KMS-11 (cell line): ENCODE results near the gene BST1.

Source experiments
- H2AFZ ChIP-seq: fragments of 200-600 bp; sonication (generic); 2 replicates; pipeline ENCODE4 v1.6.1; 2016; ENCODE audit warnings: antibody characterized with exemption, mixed run types, low read depth
- H3K27ac ChIP-seq: fragments of 200-600 bp; sonication (generic); 2 replicates; pipeline ENCODE4 v1.6.1; 2016; ENCODE audit warnings: mild to moderate bottlenecking, mixed run types
- H3K27me3 ChIP-seq: fragments of 200-600 bp; sonication (generic); 2 replicates; pipeline ENCODE4 v1.6.1; 2017; ENCODE audit warnings: mild to moderate bottlenecking, low read depth, mixed run types, moderate library complexity; ENCODE audit not compliant: insufficient read depth
- H3K36me3 ChIP-seq: fragments of 200-600 bp; sonication (generic); 2 replicates; pipeline ENCODE4 v1.6.1; 2017; ENCODE audit warnings: mild to moderate bottlenecking, mixed run types; ENCODE audit not compliant: insufficient read depth
- H3K4me1 ChIP-seq: fragments of 200-600 bp; sonication (generic); 2 replicates; pipeline ENCODE4 v1.6.1; 2016; ENCODE audit warnings: mild to moderate bottlenecking, low read depth, mixed run types; ENCODE audit not compliant: poor library complexity, severe bottlenecking
- H3K4me2 ChIP-seq: fragments of 200-600 bp; sonication (generic); 2 replicates; pipeline ENCODE4 v1.7.0; 2016; ENCODE audit warnings: mild to moderate bottlenecking, mixed run types
- H3K4me3 ChIP-seq: fragments of 200-600 bp; sonication (generic); IDR thresholded peaks from 2 replicates; pipeline ENCODE4 v1.6.1; 2017; ENCODE audit warnings: low read depth, low read length, mixed read lengths; ENCODE audit not compliant: insufficient read depth
- H3K79me2 ChIP-seq: fragments of 200-600 bp; sonication (generic); 2 replicates; pipeline ENCODE4 v1.6.1; 2016; ENCODE audit warnings: low read depth, mixed run types; ENCODE audit not compliant: insufficient read depth
- H3K9ac ChIP-seq: fragments of 200-600 bp; sonication (generic); 2 replicates; pipeline ENCODE4 v1.6.1; 2016; ENCODE audit warnings: mild to moderate bottlenecking, mixed run types
- H4K20me1 ChIP-seq: fragments of 200-600 bp; sonication (generic); 2 replicates; pipeline ENCODE4 v1.6.1; 2016; ENCODE audit warnings: mild to moderate bottlenecking, mixed run types; ENCODE audit not compliant: insufficient read depth
- CTCF ChIP-seq: fragments of 200-600 bp; sonication (generic); conservative IDR thresholded peaks from 2 replicates; pipeline ENCODE4 v1.6.1; 2017; ENCODE audit warnings: low read depth, mild to moderate bottlenecking, antibody characterized with exemption, low read length, moderate library complexity, mixed read lengths

The BST1 gene

DNA sequence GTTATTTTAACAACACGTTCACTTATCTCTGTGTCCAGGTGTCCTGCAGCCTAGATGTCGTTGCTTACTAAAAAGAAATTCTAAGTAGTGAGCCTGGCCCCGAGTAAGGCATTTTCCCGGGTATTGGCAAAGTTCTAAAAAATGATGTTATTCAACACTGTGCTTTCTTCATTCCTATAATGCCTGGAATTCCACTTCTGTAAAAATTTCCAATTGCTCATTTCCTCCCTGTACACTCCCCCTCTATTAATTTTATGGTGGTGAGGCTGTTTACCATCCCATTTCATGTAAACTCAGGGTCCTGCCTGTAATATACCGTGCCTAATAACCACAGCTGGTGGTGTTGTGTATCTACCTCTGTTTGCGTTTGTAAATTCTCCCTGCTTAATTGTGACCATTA lies 14.2 kb downstream of the BST1 start:
- H3K9ac ChIP-seq = no peak overlapping the region
- H3K27me3 ChIP-seq = no peaks in the 10 kb centered on the region
- H3K79me2 ChIP-seq = no peaks in the 10 kb centered on the region
- H2AFZ ChIP-seq = no peak overlapping the region
- H3K4me2 ChIP-seq = no peak overlapping the region
- no peaks in the 10 kb centered on the region for H3K4me1 ChIP-seq
- no peak overlapping the region for H3K27ac ChIP-seq
- no peaks in the 10 kb centered on the region for H3K36me3 ChIP-seq
- no peak for TF ChIP-seq CTCF
- H4K20me1 ChIP-seq = no peaks in the 10 kb centered on the region
- H3K4me3 ChIP-seq = no peak overlapping the region

GRCh38 chr4:15717657-15718416 lies 15.0 kb downstream of the BST1 start:
- Histone ChIP-seq H3K4me2 (no peak overlapping the region), H3K27me3 (no peaks in the 10 kb centered on the region), H3K4me3 (no peak overlapping the region)

DNA sequence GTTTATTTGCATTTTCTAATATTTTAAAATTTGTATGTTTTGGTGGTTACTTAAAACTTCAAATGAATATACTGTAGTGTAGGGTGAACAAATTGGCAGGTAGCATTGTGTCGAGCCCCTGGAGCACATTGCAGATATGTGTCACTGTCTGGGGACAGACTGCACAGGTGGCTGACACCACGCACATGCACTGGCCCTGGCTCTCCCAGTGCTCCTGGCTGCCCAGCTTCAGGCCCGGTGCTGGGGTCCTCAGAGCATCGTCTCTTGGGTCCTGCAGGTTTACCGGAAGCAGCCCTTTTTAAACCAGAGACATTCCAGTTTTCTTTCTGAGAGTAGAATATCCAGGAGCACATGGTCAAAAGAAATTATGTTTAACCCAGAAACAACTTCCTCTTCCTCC lies 15.6 kb downstream of the BST1 start:
- no peaks in the 10 kb centered on the region for H3K36me3 ChIP-seq
- no peaks in the 10 kb centered on the region for H4K20me1 ChIP-seq
- no peak for TF ChIP-seq CTCF
- H3K4me2 ChIP-seq = no peak overlapping the region
- no peaks in the 10 kb centered on the region for H3K27me3 ChIP-seq
- H3K9ac ChIP-seq = no peak overlapping the region
- H3K27ac ChIP-seq = no peak overlapping the region
- no peak overlapping the region for H2AFZ ChIP-seq
- H3K79me2 ChIP-seq = no peaks in the 10 kb centered on the region
- H3K4me1 ChIP-seq = no peaks in the 10 kb centered on the region
- no peak overlapping the region for H3K4me3 ChIP-seq

More at GRCh38 chr4:15717657-15718416, 15.0 kb downstream of the BST1 start:
- TF ChIP-seq CTCF = no peak
- Histone ChIP-seq H3K36me3 (no peaks in the 10 kb centered on the region), H3K4me1 (no peaks in the 10 kb centered on the region), H3K79me2 (no peaks in the 10 kb centered on the region), H3K27ac (no peak overlapping the region), H3K9ac (no peak overlapping the region), H4K20me1 (no peaks in the 10 kb centered on the region), H2AFZ (no peak overlapping the region)

DNA sequence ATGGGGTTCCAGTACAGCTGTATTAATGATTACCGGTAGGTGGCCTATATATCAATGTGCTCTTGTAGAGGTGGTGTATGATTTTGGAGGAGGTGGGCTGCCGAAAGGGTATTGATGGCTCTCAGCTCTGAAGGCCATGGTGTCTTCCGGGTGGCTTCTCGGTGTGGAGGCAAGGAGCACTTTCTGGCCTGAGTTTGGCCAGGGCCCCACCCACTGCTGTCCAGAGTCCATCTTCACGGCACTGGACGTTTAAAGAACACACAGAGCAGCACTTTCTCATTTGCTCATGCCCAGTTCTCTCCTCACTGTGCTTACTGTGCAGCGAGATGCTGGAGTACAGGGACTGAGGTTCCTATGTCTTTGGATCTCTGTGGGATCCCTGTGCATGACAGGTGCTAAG lies 16.1 kb downstream of the BST1 start:
- Histone ChIP-seq H2AFZ (no peak overlapping the region), H4K20me1 (no peaks in the 10 kb centered on the region), H3K27me3 (no peaks in the 10 kb centered on the region), H3K4me3 (no peak overlapping the region), H3K4me2 (no peak overlapping the region), H3K27ac (no peak overlapping the region), H3K9ac (no peak overlapping the region), H3K4me1 (no peaks in the 10 kb centered on the region), H3K36me3 (no peaks in the 10 kb centered on the region), H3K79me2 (no peaks in the 10 kb centered on the region)
- TF ChIP-seq CTCF = no peak
